HepG2 (cell line): ENCODE data around the gene TULP4. TPM values are rescaled to one million over a fixed set of nuclear protein-coding genes. Genes with fewer than 3 reads are reported as not detected.

Source experiments
- ATAC-seq: fragments of 200-7000 bp; cut with Tn5 transposase; 3 replicates; pipeline ENCODE4 v1.9.1; 2020; ENCODE audit warnings: mild to moderate bottlenecking, moderate library complexity
- BruUV-seq: library from RNA; stranded (reverse); fragments of 400-500 nt; replicated peaks from 2 replicates; lab custom pipeline; 2021; lab: Mats Ljungman, UMichigan
- CTCF ChIA-PET: fragments of 300-600 bp; formaldehyde crosslinking; extraction: SDS; loops from one replicate; lab custom pipeline; 2021; ENCODE audit warnings: low total read pairs, inconsistent platforms, low intra/inter-chr PET ratio; lab: Yijun Ruan, JAX
- POLR2A ChIA-PET: fragments of 350-600 bp; sonication (Branson Sonifier 250); formaldehyde crosslinking; loops from one replicate; lab custom pipeline; 2020; ENCODE audit warnings: antibody characterized with exemption, inconsistent platforms; lab: Yijun Ruan, JAX
- DNase-seq: peaks from one replicate; pipeline ENCODE4 v3.0.0-alpha.2; 2015; ENCODE audit warnings: low spot score
- FAIRE-seq: peaks from 3 replicates; lab custom pipeline; 2011; peaks lifted over from hg19 to GRCh38; lab: Jason Lieb, UNC
- H2AFZ ChIP-seq: one replicate; pipeline ENCODE4 v1.6.1; 2011; ENCODE audit warnings: low read length, inconsistent platforms
- H3K27ac ChIP-seq: fragments of 300-600 bp; 3 replicates; pipeline ENCODE4 v1.8.0; 2011; ENCODE audit warnings: mixed run types, mild to moderate bottlenecking, mixed read lengths, low read length, inconsistent platforms; ENCODE audit not compliant: insufficient read depth; ENCODE audit errors: extremely low read length
- H3K27me3 ChIP-seq, 2 experiments: fragments of 200-600 bp in 1 of 2; 2 replicates in 1 of 2; 3 replicates in 1 of 2; pipeline versions ENCODE4 v1.6.0 to v1.8.0; 2011; ENCODE audit warnings: low read length in 2 of 2, mild to moderate bottlenecking in 2 of 2, moderate library complexity in 2 of 2, inconsistent platforms in 1 of 2; ENCODE audit not compliant: insufficient read depth in 2 of 2, control insufficient read depth in 1 of 2
- H3K36me3 ChIP-seq, 2 experiments: fragments of 200-600 bp in 1 of 2; replicated peaks in 1 of 2; 2 replicates in 1 of 2; 3 replicates in 1 of 2; pipeline versions ENCODE4 v1.5.1 to v1.8.0; 2011; ENCODE audit warnings: low read length in 2 of 2, inconsistent platforms in 1 of 2; ENCODE audit not compliant: insufficient read depth in 2 of 2, control insufficient read depth in 1 of 2
- H3K4me1 ChIP-seq: 2 replicates; pipeline ENCODE4 v1.5.1; 2012; ENCODE audit warnings: low read length, inconsistent platforms; ENCODE audit not compliant: insufficient read depth
- H3K4me2 ChIP-seq: 2 replicates; pipeline ENCODE4 v1.6.0; 2011; ENCODE audit warnings: low read depth, low read length, inconsistent platforms
- H3K4me3 ChIP-seq, 3 experiments: fragments of 200-600 bp in 1 of 3; sonication (generic), shearing (Covaris generic) in 1 of 3; replicated peaks in 1 of 3; 2 replicates each; pipeline ENCODE4 v1.5.1; 2011 to 2016; ENCODE audit warnings: low read length in 3 of 3, inconsistent platforms in 2 of 3, low read depth in 2 of 3, mild to moderate bottlenecking in 2 of 3, control low read depth in 1 of 3, mixed read lengths in 1 of 3; ENCODE audit not compliant: insufficient read depth in 1 of 3
- H3K79me2 ChIP-seq: one replicate; pipeline ENCODE4 v1.6.1; 2011; ENCODE audit warnings: low read length, inconsistent platforms; ENCODE audit not compliant: insufficient read depth
- H3K9ac ChIP-seq: 2 replicates; pipeline ENCODE4 v1.6.0; 2011; ENCODE audit warnings: mild to moderate bottlenecking, low read depth, low read length, inconsistent platforms; ENCODE audit not compliant: insufficient read depth
- H3K9me3 ChIP-seq: 2 replicates; pipeline ENCODE4 v1.5.1; 2012; ENCODE audit warnings: mild to moderate bottlenecking, low read length
- H4K20me1 ChIP-seq: 2 replicates; pipeline ENCODE4 v1.6.0; 2011; ENCODE audit warnings: inconsistent platforms, mild to moderate bottlenecking, low read length, moderate library complexity; ENCODE audit not compliant: insufficient read depth
- CREB1 ChIP-seq, 2 experiments: fragments of 450-650 bp in 1 of 2; IDR thresholded peaks; 2 replicates each; pipeline ENCODE4 v1.6.1; 2016 to 2017; ENCODE audit warnings: control low read depth in 1 of 2, mild to moderate bottlenecking in 1 of 2, missing compliant biosample characterization in 1 of 2, missing genetic modification characterization in 1 of 2
- FLYWCH1 ChIP-seq: sonication (generic); formaldehyde crosslinking; IDR thresholded peaks from 2 replicates; pipeline ENCODE4 v1.8.1; 2023; ENCODE audit warnings: mild to moderate bottlenecking, missing genetic modification reagents
- RFX1 ChIP-seq: fragments of 450-650 bp; IDR thresholded peaks from 2 replicates; pipeline ENCODE4 v1.6.1; 2017
- SPEN ChIP-seq: sonication (generic); formaldehyde crosslinking; IDR thresholded peaks from 2 replicates; pipeline ENCODE4 v1.5.1; 2020; ENCODE audit warnings: low read depth, mild to moderate bottlenecking, missing genetic modification reagents
- TBX2 ChIP-seq: sonication (generic); formaldehyde crosslinking; IDR thresholded peaks from 2 replicates; pipeline ENCODE4 v1.5.0; 2020; ENCODE audit warnings: missing genetic modification reagents, mild to moderate bottlenecking, borderline replicate concordance
- ZNF614 ChIP-seq: IDR thresholded peaks from 2 replicates; pipeline ENCODE4 v1.6.1; 2018; ENCODE audit warnings: missing biosample characterization, missing genetic modification reagents, inconsistent platforms, borderline replicate concordance
- WGBS: methylation state at CpG from one replicate; pipeline ENCODE4 v1.1.6; 2017; ENCODE audit warnings: low lambda C conversion rate; 5-methylcytosine and 5-hydroxymethylcytosine counted together
- in situ Hi-C: cut with HindIII; loops from 2 replicates; pipeline ENCODE4 v1.10.0; 2017; ENCODE audit warnings: low pct_unique_long_range_greater_than_20kb; ENCODE audit not compliant: extremely low pct_ligation_motif_present
- intact Hi-C: fragments of 100-400 bp; cut with micrococcal nuclease; formaldehyde crosslinking; loops from one replicate; pipeline ENCODE4 v1.10.0; 2022; ENCODE audit not compliant: unreplicated experiment
- polyA plus RNA-seq, 8 experiments: library from polyadenylated mRNA; depleted of rRNA in 3 of 8; stranded (reverse) in 7 of 8; unstranded in 1 of 8; fragments of >200 nt; fragmentation: Illumina TruSeq in 4 of 8; extraction: Trizol in 4 of 8; gene quantifications; 2 replicates each; pipeline versions ENCODE4 v1.2.1 to v1.2.3, GENCODE V29; 2011 to 2016; ENCODE audit warnings: low read depth in 4 of 8, missing spikeins in 1 of 8, mixed read lengths in 1 of 8; ENCODE audit not compliant: insufficient read depth in 1 of 8
- total RNA-seq, 5 experiments: library from RNA; depleted of rRNA; stranded (reverse); fragments of >200 nt; fragmentation: Illumina TruSeq; extraction: Trizol; gene quantifications; 2 replicates each; pipeline ENCODE4 v1.2.3, GENCODE V29; 2016; ENCODE audit warnings: low read depth in 1 of 5
- TF ChIP-seq, protein P1 (sequence below): sonication (generic); formaldehyde crosslinking; IDR thresholded peaks from 2 replicates; pipeline ENCODE4 v1.8.0; 2022; ENCODE audit warnings: mild to moderate bottlenecking, missing genetic modification reagents, moderate library complexity
- TF ChIP-seq, protein P2 (sequence below): sonication (generic); formaldehyde crosslinking; IDR thresholded peaks from 2 replicates; pipeline ENCODE4 v1.4.0; 2020; ENCODE audit warnings: missing genetic modification reagents

The TULP4 gene
- total and polyA plus RNA-seq, 2 of the 13 experiments (the other 11 are each of a cell fraction or from before 2014, with no cell fraction given) = 21.1 to 122 TPM

DNA sequence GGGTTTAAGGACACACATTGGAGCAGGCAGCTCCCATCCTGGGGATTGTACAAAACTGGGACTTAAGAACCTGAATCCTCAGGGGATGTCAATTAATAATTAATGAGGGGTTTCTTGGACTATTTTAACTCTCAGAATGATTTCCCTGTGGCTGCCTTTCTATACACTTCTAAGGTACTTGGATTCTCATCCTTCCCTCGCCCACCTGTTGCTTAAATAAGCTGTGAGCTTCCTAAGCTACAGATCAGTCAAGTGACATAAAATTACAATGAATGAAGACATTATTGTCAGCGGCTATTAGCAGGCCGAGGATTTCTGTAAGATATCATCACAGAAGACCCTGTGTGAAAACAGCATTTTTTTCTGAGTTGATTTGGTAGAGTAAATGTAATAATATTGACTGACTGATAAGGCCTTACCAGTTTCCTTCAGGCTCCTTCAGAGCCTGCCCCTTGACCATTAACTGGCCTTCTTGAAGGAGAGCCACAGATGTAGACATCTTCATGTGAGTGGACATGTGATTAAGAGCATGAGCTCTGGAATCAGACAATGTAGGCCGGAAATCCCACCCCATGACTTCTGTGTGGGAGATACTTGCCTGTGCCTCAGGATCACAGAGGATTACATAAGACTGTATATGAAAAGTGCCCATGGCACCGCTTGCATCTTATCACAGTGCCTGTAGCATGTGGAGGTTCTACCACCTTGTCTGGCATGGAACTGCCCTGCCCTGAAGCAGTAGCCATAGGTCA is 101.7 kb downstream of the TULP4 start (continued):
- TF ChIP-seq ZNF614 (CRISPR knock-in tag) (no peak), FLYWCH1 (no peak), TBX2 (CRISPR knock-in tag) (no peak), SPEN (CRISPR knock-in tag) (no peak), RFX1 (no peak)
- TF ChIP-seq, protein P1, sequence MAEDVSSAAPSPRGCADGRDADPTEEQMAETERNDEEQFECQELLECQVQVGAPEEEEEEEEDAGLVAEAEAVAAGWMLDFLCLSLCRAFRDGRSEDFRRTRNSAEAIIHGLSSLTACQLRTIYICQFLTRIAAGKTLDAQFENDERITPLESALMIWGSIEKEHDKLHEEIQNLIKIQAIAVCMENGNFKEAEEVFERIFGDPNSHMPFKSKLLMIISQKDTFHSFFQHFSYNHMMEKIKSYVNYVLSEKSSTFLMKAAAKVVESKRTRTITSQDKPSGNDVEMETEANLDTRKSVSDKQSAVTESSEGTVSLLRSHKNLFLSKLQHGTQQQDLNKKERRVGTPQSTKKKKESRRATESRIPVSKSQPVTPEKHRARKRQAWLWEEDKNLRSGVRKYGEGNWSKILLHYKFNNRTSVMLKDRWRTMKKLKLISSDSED (CRISPR knock-in tag) = no peak

- WGBS = 98% methylated on average over 5 of the region's 5 CpGs
- no peak for FAIRE-seq
- BruUV-seq = no TSS peak
- Histone ChIP-seq H3K4me3 (no peak overlapping the region), H3K27ac (no peak overlapping the region), H3K36me3 (peaks cover 22 to 53% of the 10 kb centered on the region in 2 experiments), H3K4me2 (no peak overlapping the region), H4K20me1 (no peaks in the 10 kb centered on the region), H3K9ac (no peak overlapping the region), H3K4me1 (no peaks in the 10 kb centered on the region), H3K79me2 (peaks cover 5% of the 10 kb centered on the region), H3K27me3 (no peaks in the 10 kb centered on the region), H2AFZ (no peak overlapping the region), H3K9me3 (no peaks in the 10 kb centered on the region)
- in situ Hi-C loops (no loop called here), intact Hi-C loops (no loop called here)
- peak; percentile 21; the same call in 1 of the 2 replicates for TF ChIP-seq CREB1 (IDR thresholded peaks at IDR 0.05)
- TF ChIP-seq CREB1 (CRISPR knock-in tag; IDR thresholded peaks at IDR 0.05) = no peak
- TF ChIP-seq, protein P2, sequence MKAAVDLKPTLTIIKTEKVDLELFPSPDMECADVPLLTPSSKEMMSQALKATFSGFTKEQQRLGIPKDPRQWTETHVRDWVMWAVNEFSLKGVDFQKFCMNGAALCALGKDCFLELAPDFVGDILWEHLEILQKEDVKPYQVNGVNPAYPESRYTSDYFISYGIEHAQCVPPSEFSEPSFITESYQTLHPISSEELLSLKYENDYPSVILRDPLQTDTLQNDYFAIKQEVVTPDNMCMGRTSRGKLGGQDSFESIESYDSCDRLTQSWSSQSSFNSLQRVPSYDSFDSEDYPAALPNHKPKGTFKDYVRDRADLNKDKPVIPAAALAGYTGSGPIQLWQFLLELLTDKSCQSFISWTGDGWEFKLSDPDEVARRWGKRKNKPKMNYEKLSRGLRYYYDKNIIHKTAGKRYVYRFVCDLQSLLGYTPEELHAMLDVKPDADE = no peak
- ATAC-seq = no peak
- no peak for DNase-seq
- ChIA-PET CTCF (no interaction called here), POLR2A (interaction anchor here (0.7 kb wide), 1 partner anchor 794 kb away, joined by 3 read pairs; no protein-coding TSS in a partner anchor)
Measured at GRCh38 chr6:158414851-158415262, 102.6 kb downstream of the TULP4 start.
